GM23338 (cell line): Measurements from ENCODE around the gene PPP1R14B. TPM values are rescaled to one million over a fixed set of nuclear protein-coding genes. Genes with fewer than 3 reads are reported as not detected.
A peak's percentile ranks its signal among the peaks of the same experiment; 100 is the strongest.

Experiments
- ATAC-seq: fragments of 200-7000 bp; cut with Tn5 transposase; 3 replicates; pipeline ENCODE4 v1.9.1; 2020
- DNase-seq: peaks from one replicate; pipeline ENCODE4 v3.0.0-alpha.2; 2015; ENCODE audit warnings: low spot score
- H2AFZ ChIP-seq: fragments of 200-600 bp; sonication (generic); 2 replicates; pipeline ENCODE4 v1.8.0; 2016; ENCODE audit warnings: antibody characterized with exemption, mild to moderate bottlenecking, moderate library complexity
- H3F3A ChIP-seq: fragments of 200-600 bp; sonication (generic); replicated peaks from 2 replicates; pipeline ENCODE4 v1.8.0; 2017; ENCODE audit warnings: antibody characterized with exemption, mixed run types, low read depth
- H3K27ac ChIP-seq: fragments of 200-600 bp; sonication (generic); 2 replicates; pipeline ENCODE4 v1.6.1; 2016; ENCODE audit warnings: low read depth
- H3K27me3 ChIP-seq: fragments of 200-600 bp; sonication (generic); 2 replicates; pipeline ENCODE4 v1.8.0; 2016; ENCODE audit warnings: mild to moderate bottlenecking, mixed run types, moderate library complexity; ENCODE audit not compliant: insufficient read depth
- H3K36me3 ChIP-seq: fragments of 200-600 bp; sonication (generic); 2 replicates; pipeline ENCODE4 v1.8.0; 2016; ENCODE audit warnings: mild to moderate bottlenecking; ENCODE audit not compliant: insufficient read depth
- H3K4me1 ChIP-seq: fragments of 200-600 bp; sonication (generic); 2 replicates; pipeline ENCODE4 v1.8.0; 2016; ENCODE audit warnings: mild to moderate bottlenecking, moderate library complexity; ENCODE audit not compliant: insufficient read depth
- H3K4me2 ChIP-seq: fragments of 200-600 bp; sonication (generic); 2 replicates; pipeline ENCODE4 v1.7.1; 2017; ENCODE audit warnings: mixed run types
- H3K4me3 ChIP-seq: fragments of 200-600 bp; sonication (generic); 2 replicates; pipeline ENCODE4 v1.6.1; 2016; ENCODE audit warnings: mixed run types
- H3K79me2 ChIP-seq: fragments of 200-600 bp; sonication (generic); replicated peaks from 2 replicates; pipeline ENCODE4 v1.8.0; 2017; ENCODE audit warnings: mild to moderate bottlenecking; ENCODE audit not compliant: insufficient read depth
- H3K9me2 ChIP-seq: fragments of 200-600 bp; sonication (generic); 2 replicates; pipeline ENCODE4 v1.8.0; 2017; ENCODE audit not compliant: insufficient read depth
- H4K20me1 ChIP-seq: fragments of 200-600 bp; sonication (generic); replicated peaks from 2 replicates; pipeline ENCODE4 v1.8.0; 2017; ENCODE audit warnings: mild to moderate bottlenecking; ENCODE audit not compliant: insufficient read depth
- H3K27ac Mint-ChIP-seq: 2 replicates; pipeline ENCODE4 v1.8.0; 2020; ENCODE audit warnings: inconsistent platforms, mild to moderate bottlenecking, moderate library complexity, mixed read lengths
- H3K27me3 Mint-ChIP-seq: 3 replicates; pipeline ENCODE4 v1.8.0; 2022; ENCODE audit warnings: low read depth, mild to moderate bottlenecking, moderate library complexity, mixed read lengths, inconsistent platforms; ENCODE audit not compliant: insufficient read depth, poor library complexity
- H3K36me3 Mint-ChIP-seq: 3 replicates; pipeline ENCODE4 v1.8.0; 2021; ENCODE audit warnings: low read depth, mild to moderate bottlenecking, inconsistent platforms, moderate library complexity, mixed read lengths
- H3K4me1 Mint-ChIP-seq: 3 replicates; pipeline ENCODE4 v1.8.0; 2020; ENCODE audit warnings: mild to moderate bottlenecking, inconsistent platforms, mixed read lengths
- H3K4me3 Mint-ChIP-seq: 3 replicates; pipeline ENCODE4 v1.8.0; 2021; ENCODE audit warnings: moderate library complexity, mild to moderate bottlenecking, inconsistent platforms, mixed read lengths
- H3K9me3 Mint-ChIP-seq: 3 replicates; pipeline ENCODE4 v1.8.0; 2020; ENCODE audit warnings: moderate library complexity, mild to moderate bottlenecking, inconsistent platforms, mixed read lengths
- CREB1 ChIP-seq: fragments of 250-450 bp; sonication (Bioruptor Pico); IDR thresholded peaks from 2 replicates; pipeline ENCODE4 v1.5.0; 2020; ENCODE audit warnings: low read depth, mild to moderate bottlenecking, moderate library complexity
- CTCF ChIP-seq, 2 experiments: fragments of 200-600 bp in 1 of 2; sonication (generic) in 1 of 2; conservative IDR thresholded peaks; 2 replicates each; pipeline versions ENCODE4 v1.5.1 to v1.6.1; 2016 to 2017; ENCODE audit warnings: antibody characterized with exemption in 2 of 2, low read depth in 2 of 2, mild to moderate bottlenecking in 2 of 2, moderate library complexity in 1 of 2
- ETS1 ChIP-seq: IDR thresholded peaks from 2 replicates; pipeline ENCODE4 v1.6.1; 2016; ENCODE audit warnings: antibody characterized with exemption
- EZH2 ChIP-seq: fragments of 200-600 bp; sonication (generic); IDR thresholded peaks from one replicate; pipeline ENCODE4 v1.8.0; 2017; ENCODE audit warnings: antibody characterized with exemption, mild to moderate bottlenecking, low read depth; ENCODE audit not compliant: unreplicated experiment
- EZH2phosphoT487 ChIP-seq: fragments of 200-600 bp; sonication (generic); IDR thresholded peaks from one replicate; pipeline ENCODE4 v1.8.1; 2018; ENCODE audit warnings: antibody characterized with exemption; ENCODE audit not compliant: unreplicated experiment
- JUNB ChIP-seq: IDR thresholded peaks from one replicate; pipeline ENCODE4 v1.6.1; 2016; ENCODE audit warnings: antibody characterized with exemption; ENCODE audit not compliant: unreplicated experiment
- NANOG ChIP-seq: IDR thresholded peaks from 2 replicates; pipeline ENCODE4 v1.6.1; 2016; ENCODE audit warnings: antibody characterized with exemption, borderline replicate concordance
- POLR2AphosphoS5 ChIP-seq: IDR thresholded peaks from 2 replicates; pipeline ENCODE4 v1.6.1; 2016; ENCODE audit warnings: antibody characterized with exemption, low read depth
- REST ChIP-seq: IDR thresholded peaks from one replicate; pipeline ENCODE4 v1.6.1; 2018; ENCODE audit warnings: antibody characterized with exemption; ENCODE audit not compliant: unreplicated experiment
- STAT1 ChIP-seq: IDR thresholded peaks from one replicate; pipeline ENCODE4 v1.6.1; 2016; ENCODE audit warnings: antibody characterized with exemption; ENCODE audit not compliant: unreplicated experiment
- ZNF114 ChIP-seq: fragments of 250-450 bp; sonication (Bioruptor Pico); IDR thresholded peaks from 2 replicates; pipeline ENCODE4 v1.5.0; 2020; ENCODE audit warnings: mild to moderate bottlenecking, moderate library complexity
- ZNF331 ChIP-seq: fragments of 250-450 bp; sonication (Bioruptor Pico); IDR thresholded peaks from 2 replicates; pipeline ENCODE4 v1.5.0; 2020; ENCODE audit warnings: low read depth, mild to moderate bottlenecking, moderate library complexity
- ZNF462 ChIP-seq: fragments of 250-450 bp; sonication (Bioruptor Pico); IDR thresholded peaks from 2 replicates; pipeline ENCODE4 v1.5.0; 2020; ENCODE audit warnings: mild to moderate bottlenecking, moderate library complexity
- polyA plus RNA-seq: library from polyadenylated mRNA; unstranded; fragments of >200 nt; fragmentation: Nextera tagmentation; extraction: Ambion mirVana; gene quantifications from 2 replicates; pipeline ENCODE4 v1.2.1, GENCODE V29; 2016
- total RNA-seq: library from RNA; depleted of rRNA; stranded (reverse); fragments of >200 nt; shearing (Covaris generic); gene quantifications from 2 replicates; pipeline ENCODE4 v1.2.3, GENCODE V29; 2014

The PPP1R14B gene
- total and polyA plus RNA-seq, 2 experiments from 2014 or later = 250 to 315 TPM

- peak overlapping the region; percentile 18; the same call in 1 of the 2 replicates for H3K27ac Mint-ChIP-seq
- no peaks in the 10 kb centered on the region for H3K9me3 Mint-ChIP-seq
- Histone ChIP-seq H3K36me3 (0 out of 2 replicates have a peak, but pooled peaks cover 5% of the 10 kb centered on the region), H3K79me2 (peaks cover 19% of the 10 kb centered on the region), H2AFZ (no peak overlapping the region), H4K20me1 (no peaks in the 10 kb centered on the region; the same call in none of the 2 replicates), H3K4me3 (peak overlapping the region; percentile 94; the same call in 1 of the 2 replicates), H3K27me3 (no peaks in the 10 kb centered on the region), H3K27ac (peak overlapping the region; percentile 59; the same call in 1 of the 2 replicates), H3K4me1 (peaks cover 24% of the 10 kb centered on the region), H3K9me2 (no peaks in the 10 kb centered on the region), H3K4me2 (peak overlapping the region; percentile 98; the same call in 1 of the 2 replicates), H3F3A (peaks cover 22% of the 10 kb centered on the region)
- H3K4me3 Mint-ChIP-seq = peak overlapping the region; percentile 92
- H3K36me3 Mint-ChIP-seq = peaks cover 24% of the 10 kb centered on the region
- H3K27me3 Mint-ChIP-seq = peaks cover 26% of the 10 kb centered on the region
- TF ChIP-seq CTCF (conservative IDR thresholded peaks at IDR 0.05; ENCODE audit: low read depth in 2 of 2) (no peak), REST (no peak), POLR2AphosphoS5 (no peak), EZH2 (no peak), ETS1 (no peak), ZNF114 (CRISPR knock-in tag) (no peak), STAT1 (no peak), EZH2phosphoT487 (no peak), CREB1 (CRISPR knock-in tag) (no peak), ZNF462 (CRISPR knock-in tag) (no peak), JUNB (no peak), NANOG (no peak), ZNF331 (no peak)
- ATAC-seq = no peak
- no peak for DNase-seq
- peaks cover 31% of the 10 kb centered on the region for H3K4me1 Mint-ChIP-seq
These were observed 6.7 kb upstream of the PPP1R14B start for GRCh38 chr11:64253481-64253880.
